NT2/D1 (cell line): ENCODE results near the gene CNTN2.

Experiments used
- DNase-seq: peaks from one replicate; pipeline ENCODE4 v3.0.0-alpha.2; 2011; ENCODE audit warnings: low read depth, low spot score
- H3K27me3 ChIP-seq: 2 replicates; pipeline ENCODE4 v1.6.0; 2011; ENCODE audit warnings: mild to moderate bottlenecking; ENCODE audit not compliant: insufficient read length, insufficient read depth
- H3K36me3 ChIP-seq: 2 replicates; pipeline ENCODE4 v1.6.1; 2011; ENCODE audit warnings: mild to moderate bottlenecking, low read length, mixed read lengths; ENCODE audit not compliant: insufficient read depth, insufficient read length
- H3K4me1 ChIP-seq: 2 replicates; pipeline ENCODE4 v1.5.1; 2011; ENCODE audit not compliant: insufficient read depth, insufficient read length
- H3K4me3 ChIP-seq: 2 replicates; pipeline ENCODE4 v1.5.1; 2011; ENCODE audit warnings: low read depth; ENCODE audit not compliant: insufficient read length
- H3K9ac ChIP-seq: 2 replicates; pipeline ENCODE4 v1.6.0; 2011; ENCODE audit warnings: low read depth; ENCODE audit not compliant: insufficient read length
- H3K9me3 ChIP-seq: 2 replicates; pipeline ENCODE4 v1.5.1; 2011; ENCODE audit warnings: mild to moderate bottlenecking, low read length; ENCODE audit not compliant: insufficient read depth
- SUZ12 ChIP-seq: IDR thresholded peaks from 2 replicates; pipeline ENCODE4 v1.6.1; 2011; ENCODE audit not compliant: insufficient read length, insufficient read depth; ENCODE audit errors: extremely low read depth
- YY1 ChIP-seq: IDR thresholded peaks from 2 replicates; pipeline ENCODE4 v1.6.1; 2011; ENCODE audit not compliant: insufficient read length, insufficient read depth
- ZNF274 ChIP-seq: IDR thresholded peaks from 2 replicates; pipeline ENCODE4 v1.6.1; 2011; ENCODE audit warnings: mild to moderate bottlenecking, low read depth, low read length

Gene CNTN2

GRCh38 chr1:205073511-205073910 is 30.5 kb downstream of the CNTN2 start:
- no peaks in the 10 kb centered on the region for H3K27me3 ChIP-seq
- no peak overlapping the region for H3K9ac ChIP-seq
- H3K4me3 ChIP-seq: no peak overlapping the region
- H3K9me3 ChIP-seq: no peaks in the 10 kb centered on the region
- no peaks in the 10 kb centered on the region for H3K36me3 ChIP-seq
- H3K4me1 ChIP-seq: no peaks in the 10 kb centered on the region
- no peak for TF ChIP-seq YY1
- TF ChIP-seq SUZ12: no peak
- no peak for TF ChIP-seq ZNF274
- DNase-seq: no peak

GRCh38 chr1:205074084-205074483 is 31.1 kb downstream of the CNTN2 start:
- TF ChIP-seq ZNF274 (no peak), YY1 (no peak), SUZ12 (no peak)
- no peaks in the 10 kb centered on the region for H3K36me3 ChIP-seq
- no peak for DNase-seq
- H3K9me3 ChIP-seq: no peaks in the 10 kb centered on the region
- H3K4me3 ChIP-seq: no peak overlapping the region
- H3K27me3 ChIP-seq: no peaks in the 10 kb centered on the region
- no peak overlapping the region for H3K9ac ChIP-seq
- H3K4me1 ChIP-seq: no peaks in the 10 kb centered on the region

GRCh38 chr1:205074513-205074912 is 31.5 kb downstream of the CNTN2 start:
- no peak for DNase-seq

DNA sequence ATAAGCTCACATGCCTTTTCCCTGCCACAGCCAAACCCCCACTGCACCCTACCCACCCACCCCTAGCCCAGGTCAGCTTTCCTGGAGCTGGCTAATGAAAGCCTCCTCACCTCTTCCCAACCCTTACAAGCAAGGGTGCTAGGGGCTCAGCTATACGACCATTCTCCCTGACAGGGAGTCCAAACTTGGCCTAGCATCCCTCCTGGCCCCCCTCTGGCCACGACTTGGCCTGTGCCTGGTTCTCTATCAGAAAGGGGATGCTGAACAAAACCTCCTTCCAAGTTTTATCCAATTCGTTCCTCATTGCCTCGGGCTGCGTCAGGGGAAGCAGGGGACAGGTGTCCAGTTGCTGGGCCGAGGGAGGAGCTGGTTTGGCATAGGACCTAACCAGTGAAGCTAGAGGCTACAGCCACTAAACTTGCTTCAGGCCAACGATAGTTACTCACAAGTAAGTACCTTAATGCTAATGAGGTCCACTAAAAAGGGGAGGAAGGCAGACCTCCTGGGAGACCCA is 32.7 kb downstream of the CNTN2 start:
- Histone ChIP-seq H3K4me3 (no peak overlapping the region), H3K27me3 (no peaks in the 10 kb centered on the region), H3K9me3 (no peaks in the 10 kb centered on the region), H3K4me1 (no peaks in the 10 kb centered on the region), H3K9ac (no peak overlapping the region), H3K36me3 (no peaks in the 10 kb centered on the region)
- no peak for DNase-seq
- no peak for TF ChIP-seq ZNF274
- no peak for TF ChIP-seq SUZ12
- no peak for TF ChIP-seq YY1

More at GRCh38 chr1:205074513-205074912, 31.5 kb downstream of the CNTN2 start:
- Histone ChIP-seq H3K36me3 (no peaks in the 10 kb centered on the region), H3K4me1 (no peaks in the 10 kb centered on the region), H3K9ac (no peak overlapping the region), H3K4me3 (no peak overlapping the region), H3K9me3 (no peaks in the 10 kb centered on the region), H3K27me3 (no peaks in the 10 kb centered on the region)
- no peak for TF ChIP-seq SUZ12
- no peak for TF ChIP-seq YY1
- TF ChIP-seq ZNF274: no peak

DNA sequence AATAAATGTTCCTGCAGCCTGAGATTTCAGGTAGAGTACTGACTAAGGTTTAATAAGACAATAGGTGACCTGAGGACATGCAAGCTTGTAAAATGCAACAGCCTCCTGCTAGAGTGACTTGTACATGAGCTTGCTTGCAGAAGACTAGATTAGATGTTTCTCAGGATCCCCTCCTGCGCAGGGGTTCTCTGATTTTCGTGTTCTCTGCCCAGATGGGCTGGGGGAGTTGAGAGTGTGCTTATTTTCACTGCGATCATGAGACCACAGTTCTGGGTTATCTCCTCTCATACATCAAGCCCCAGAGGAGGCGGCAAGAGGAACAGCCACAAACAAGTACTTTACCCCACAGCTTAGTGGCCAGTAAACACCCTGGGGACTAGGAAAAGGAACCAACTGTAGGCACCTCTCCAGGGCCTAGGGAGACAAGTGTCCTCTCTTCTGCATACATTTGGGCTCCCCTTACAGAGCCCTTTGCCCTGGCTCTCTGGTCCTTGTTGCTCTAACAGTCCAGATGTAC is 33.3 kb downstream of the CNTN2 start:
- no peaks in the 10 kb centered on the region for H3K4me1 ChIP-seq
- no peaks in the 10 kb centered on the region for H3K27me3 ChIP-seq
- no peaks in the 10 kb centered on the region for H3K36me3 ChIP-seq
- H3K9me3 ChIP-seq: no peaks in the 10 kb centered on the region
- H3K4me3 ChIP-seq: no peak overlapping the region
- TF ChIP-seq SUZ12 (no peak), ZNF274 (no peak), YY1 (no peak)
- no peak overlapping the region for H3K9ac ChIP-seq
- no peak for DNase-seq

DNA sequence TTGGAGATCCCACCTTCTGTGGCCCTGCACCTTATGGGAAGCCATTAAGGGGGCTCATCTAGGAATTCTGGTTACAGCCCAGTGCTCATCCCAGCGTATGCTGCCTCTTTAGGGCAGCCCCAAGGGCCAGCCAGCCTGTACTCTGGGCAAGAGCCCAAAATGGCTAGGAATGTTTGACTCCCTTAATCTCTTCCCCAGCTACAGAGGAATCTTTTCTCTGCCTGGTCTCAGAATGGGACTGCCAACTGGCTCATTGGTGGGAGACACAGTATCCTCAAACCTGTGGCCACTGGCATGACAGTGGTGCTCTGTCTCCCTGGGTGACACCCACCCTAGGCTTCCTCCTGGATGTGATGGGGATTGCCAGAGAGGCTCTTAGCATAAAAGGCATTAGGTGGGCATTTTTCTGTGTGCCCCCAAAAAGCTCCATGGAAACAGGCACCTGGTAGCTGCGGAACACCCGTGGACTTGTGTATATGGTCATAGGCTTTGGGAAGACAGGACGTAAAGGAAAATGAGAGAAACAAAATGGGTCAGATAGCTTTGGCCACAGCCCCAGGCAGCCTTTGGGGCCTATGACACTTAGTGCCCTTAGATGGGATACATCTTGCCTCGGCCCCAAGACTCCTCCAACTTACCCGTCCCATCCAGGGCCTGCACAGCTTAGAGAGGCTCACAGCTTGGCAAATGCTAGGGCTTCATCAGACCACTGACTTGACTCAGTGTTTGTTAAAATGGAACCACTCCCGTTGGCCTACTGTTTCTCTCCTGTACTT is 34.3 kb downstream of the CNTN2 start:
- DNase-seq: no peak

GRCh38 chr1:205077934-205078311 is 34.9 kb downstream of the CNTN2 start:
- Histone ChIP-seq H3K9me3 (no peaks in the 10 kb centered on the region), H3K36me3 (no peaks in the 10 kb centered on the region), H3K9ac (no peak overlapping the region), H3K4me1 (no peaks in the 10 kb centered on the region), H3K27me3 (no peaks in the 10 kb centered on the region), H3K4me3 (no peak overlapping the region)
- TF ChIP-seq SUZ12: no peak
- no peak for TF ChIP-seq YY1
- TF ChIP-seq ZNF274: no peak
- no peak for DNase-seq

More for the DNA sequence above, 34.3 kb downstream of the CNTN2 start:
- Histone ChIP-seq H3K9ac (no peak overlapping the region), H3K9me3 (no peaks in the 10 kb centered on the region), H3K36me3 (no peaks in the 10 kb centered on the region), H3K4me3 (no peak overlapping the region), H3K4me1 (no peaks in the 10 kb centered on the region), H3K27me3 (no peaks in the 10 kb centered on the region)
- no peak for TF ChIP-seq YY1
- no peak for TF ChIP-seq ZNF274
